HepG2 (cell line): ENCODE data around the gene UACA.
A peak's percentile ranks its signal among the peaks of the same experiment; 100 is the strongest.

Experiments
- KLF9 ChIP-seq: IDR thresholded peaks from 2 replicates; pipeline ENCODE4 v1.6.1; 2016; ENCODE audit warnings: low read depth
- ZNF367 ChIP-seq: sonication (generic); formaldehyde crosslinking; IDR thresholded peaks from 2 replicates; pipeline ENCODE4 v1.4.0; 2020; ENCODE audit warnings: missing genetic modification reagents, borderline replicate concordance
- TF ChIP-seq, protein P1 (sequence below): sonication (generic); formaldehyde crosslinking; IDR thresholded peaks from 2 replicates; pipeline ENCODE4 v1.5.0; 2020; ENCODE audit warnings: mild to moderate bottlenecking, missing genetic modification reagents, moderate library complexity
- TF ChIP-seq, protein P2 (sequence below): IDR thresholded peaks from 2 replicates; pipeline ENCODE4 v1.6.1; 2016; ENCODE audit warnings: missing compliant biosample characterization, missing genetic modification reagents, borderline replicate concordance

DNA sequence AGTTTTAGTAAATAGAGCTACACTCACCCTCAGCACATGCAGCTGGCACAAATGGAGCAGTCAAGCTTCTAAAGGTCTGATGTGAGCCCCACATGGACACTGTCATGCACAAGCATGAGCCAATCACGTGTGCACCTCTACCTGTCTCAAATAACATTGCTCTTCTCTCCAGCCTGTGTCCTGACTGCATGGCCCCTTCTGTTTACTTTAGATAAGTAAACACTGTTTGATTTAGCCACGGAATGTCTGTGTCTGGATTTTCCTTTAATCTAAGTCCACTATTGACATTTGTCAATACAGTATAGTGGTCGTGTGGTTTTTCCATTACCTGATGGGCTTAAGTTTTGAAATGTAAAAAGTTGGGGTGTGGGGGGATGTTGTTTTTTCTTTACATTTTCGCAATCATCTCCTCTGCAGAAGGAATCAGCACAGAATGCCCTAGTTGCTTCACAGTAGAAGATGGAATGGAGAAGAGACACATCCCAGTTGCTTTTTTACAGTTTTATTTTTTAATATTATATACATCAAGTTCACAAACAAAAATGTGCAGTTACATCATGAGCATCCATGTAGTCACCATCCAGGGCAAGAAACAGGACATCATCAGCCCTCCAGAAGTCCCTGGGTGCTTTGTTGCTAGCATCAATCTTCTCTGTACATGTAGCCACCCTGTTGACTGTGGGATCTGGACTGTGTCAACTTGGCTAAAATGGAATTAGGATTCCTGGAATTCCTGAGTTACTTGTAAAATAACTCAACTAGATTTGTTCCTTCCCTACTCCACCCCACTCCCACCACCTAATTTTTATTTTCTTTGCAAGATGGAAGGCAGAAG, 146.1 kb downstream of the UACA start:
- TF ChIP-seq, protein P1, sequence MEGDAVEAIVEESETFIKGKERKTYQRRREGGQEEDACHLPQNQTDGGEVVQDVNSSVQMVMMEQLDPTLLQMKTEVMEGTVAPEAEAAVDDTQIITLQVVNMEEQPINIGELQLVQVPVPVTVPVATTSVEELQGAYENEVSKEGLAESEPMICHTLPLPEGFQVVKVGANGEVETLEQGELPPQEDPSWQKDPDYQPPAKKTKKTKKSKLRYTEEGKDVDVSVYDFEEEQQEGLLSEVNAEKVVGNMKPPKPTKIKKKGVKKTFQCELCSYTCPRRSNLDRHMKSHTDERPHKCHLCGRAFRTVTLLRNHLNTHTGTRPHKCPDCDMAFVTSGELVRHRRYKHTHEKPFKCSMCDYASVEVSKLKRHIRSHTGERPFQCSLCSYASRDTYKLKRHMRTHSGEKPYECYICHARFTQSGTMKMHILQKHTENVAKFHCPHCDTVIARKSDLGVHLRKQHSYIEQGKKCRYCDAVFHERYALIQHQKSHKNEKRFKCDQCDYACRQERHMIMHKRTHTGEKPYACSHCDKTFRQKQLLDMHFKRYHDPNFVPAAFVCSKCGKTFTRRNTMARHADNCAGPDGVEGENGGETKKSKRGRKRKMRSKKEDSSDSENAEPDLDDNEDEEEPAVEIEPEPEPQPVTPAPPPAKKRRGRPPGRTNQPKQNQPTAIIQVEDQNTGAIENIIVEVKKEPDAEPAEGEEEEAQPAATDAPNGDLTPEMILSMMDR (CRISPR knock-in tag) = 0 out of 2 replicates have a peak, but pooled peaks have one; percentile 7
- no peak for TF ChIP-seq KLF9 (CRISPR knock-in tag)
- TF ChIP-seq, protein P2, sequence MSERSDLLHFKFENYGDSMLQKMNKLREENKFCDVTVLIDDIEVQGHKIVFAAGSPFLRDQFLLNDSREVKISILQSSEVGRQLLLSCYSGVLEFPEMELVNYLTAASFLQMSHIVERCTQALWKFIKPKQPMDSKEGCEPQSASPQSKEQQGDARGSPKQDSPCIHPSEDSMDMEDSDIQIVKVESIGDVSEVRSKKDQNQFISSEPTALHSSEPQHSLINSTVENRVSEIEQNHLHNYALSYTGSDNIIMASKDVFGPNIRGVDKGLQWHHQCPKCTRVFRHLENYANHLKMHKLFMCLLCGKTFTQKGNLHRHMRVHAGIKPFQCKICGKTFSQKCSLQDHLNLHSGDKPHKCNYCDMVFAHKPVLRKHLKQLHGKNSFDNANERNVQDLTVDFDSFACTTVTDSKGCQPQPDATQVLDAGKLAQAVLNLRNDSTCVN = peak; percentile 71; the same call in 1 of the 2 replicates
- TF ChIP-seq ZNF367 = no peak
